Measurements from ENCODE around the gene BCAT1.

The BCAT1 gene

GRCh38 chr12:24769682-24770081, 179.2 kb downstream of the BCAT1 start:
- no peak for DNase-seq (ENCODE audit: low read depth)

GRCh38 chr12:24768415-24768814, 180.5 kb downstream of the BCAT1 start:
- no peak for DNase-seq (ENCODE audit: low read depth)

DNA sequence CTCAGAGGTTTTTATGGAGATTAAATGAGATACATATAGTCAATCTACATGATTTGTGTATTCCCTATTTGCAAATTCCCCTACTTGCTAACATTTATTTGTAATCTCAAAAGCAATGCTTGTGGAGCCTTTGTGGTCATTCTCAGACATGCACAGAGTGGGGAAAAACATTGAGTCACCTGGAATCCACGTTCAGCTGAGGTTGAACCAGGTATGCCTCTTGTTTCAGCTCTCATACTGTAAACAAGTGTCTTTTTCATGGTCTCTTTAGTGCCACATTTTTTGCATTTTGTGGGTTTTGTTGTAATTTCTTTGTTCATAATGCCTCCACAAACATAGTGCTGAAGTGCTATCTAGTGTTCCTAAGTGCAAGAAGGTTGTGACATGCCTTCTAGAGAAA, 181.9 kb downstream of the BCAT1 start:
- DNase-seq (ENCODE audit: low read depth) = no peak

DNA sequence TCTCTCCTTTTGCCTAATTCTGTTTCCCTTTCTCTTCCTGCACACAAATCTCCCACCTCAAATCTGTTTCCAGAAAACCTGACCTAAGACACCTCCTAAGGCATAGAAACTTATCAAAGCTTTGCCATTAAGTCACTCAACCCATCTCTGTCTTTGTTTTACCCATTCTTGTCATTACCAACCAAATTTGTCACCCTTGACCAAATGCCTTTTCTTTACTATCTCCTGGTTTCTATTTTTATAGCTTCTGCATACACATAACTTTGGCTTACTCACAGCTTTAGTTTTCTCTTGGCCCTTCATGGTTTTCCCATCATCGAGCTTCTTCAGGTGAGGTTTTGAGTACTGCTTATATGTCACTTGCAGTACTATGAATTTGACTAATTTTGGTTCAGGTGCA, 184.2 kb downstream of the BCAT1 start:
- no peak for DNase-seq (ENCODE audit: low read depth)

- no peak for DNase-seq (ENCODE audit: low read depth)
These were observed 188.1 kb downstream of the BCAT1 start for GRCh38 chr12:24760606-24761378.

- DNase-seq (ENCODE audit: low read depth) = no peak
These were observed 188.7 kb downstream of the BCAT1 start for GRCh38 chr12:24760162-24760561.
